Stomach (tissue), 4 donors: ENCODE measurements around the gene ITGAD.

Source experiments
- EP300 ChIP-seq: sonication (generic); formaldehyde crosslinking; IDR thresholded peaks from one replicate; pipeline ENCODE4 v1.6.1; 2017; ENCODE audit warnings: antibody characterized with exemption
- POLR2A ChIP-seq, 4 donors: fragments of 450-650 bp; IDR thresholded peaks; one replicate each; pipeline ENCODE4 v1.6.1; 2016; ENCODE audit warnings: antibody characterized with exemption in 4 of 4, control low read depth in 2 of 4, mild to moderate bottlenecking in 1 of 4, moderate library complexity in 1 of 4
- POLR2AphosphoS5 ChIP-seq, 3 donors: sonication (generic); formaldehyde crosslinking; IDR thresholded peaks; one replicate each; pipeline ENCODE4 v1.6.1; 2016; ENCODE audit warnings: antibody characterized with exemption in 3 of 3
- TF ChIP-seq, protein P1 (sequence below), 7 experiments: fragments of 450-650 bp in 4 of 7; fragments of 200-600 bp in 3 of 7; sonication (generic) in 3 of 7; IDR thresholded peaks; one replicate each; pipeline ENCODE4 v1.5.1; 2016 to 2019; ENCODE audit warnings: antibody characterized with exemption in 7 of 7, control low read depth in 2 of 7, mild to moderate bottlenecking in 1 of 7

DNA sequence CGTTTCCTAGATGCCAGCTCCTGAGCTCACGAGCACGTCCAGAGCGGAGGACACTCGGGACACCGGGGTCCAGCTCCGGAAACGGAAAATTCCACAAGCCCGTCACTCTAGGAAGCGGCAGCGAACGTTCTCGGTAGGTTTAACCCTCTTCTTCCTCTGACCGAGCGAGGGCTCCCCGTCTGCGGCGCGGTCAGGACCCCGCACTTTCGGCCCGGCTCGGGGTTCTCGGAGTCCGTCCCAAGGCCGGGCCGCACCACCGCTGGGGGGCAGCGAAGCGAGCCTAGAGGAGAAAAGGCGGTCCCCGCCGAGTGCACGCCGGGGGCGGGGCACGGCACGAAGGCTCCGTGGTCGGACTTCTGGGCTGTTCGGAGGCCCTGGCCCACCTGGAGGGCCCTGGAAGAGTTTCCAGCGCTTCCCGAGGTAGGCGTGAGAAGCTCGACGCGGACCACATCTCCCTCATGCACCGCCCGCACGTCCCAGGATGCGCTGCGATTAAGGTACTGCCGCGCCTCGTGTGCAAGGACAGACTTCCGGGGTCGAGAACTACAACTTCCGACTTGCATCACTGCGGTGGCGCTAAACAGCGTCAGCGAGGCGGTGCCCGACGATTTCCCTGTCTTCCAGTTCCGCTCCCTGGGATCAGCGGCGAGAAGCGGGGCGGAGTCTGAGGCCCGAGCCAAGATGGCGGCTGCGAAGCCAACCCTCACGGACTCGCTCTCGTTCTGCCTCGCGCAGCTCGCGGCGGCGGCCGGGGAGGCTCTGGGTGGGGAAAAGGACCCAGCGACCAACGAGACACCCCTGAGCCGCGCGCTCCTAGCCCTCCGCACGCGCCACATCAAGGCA, 65.9 kb downstream of the ITGAD start, which contains the start of gene ARMC5:
- TF ChIP-seq POLR2A (IDR thresholded peaks at IDR 0.05) (no peak), POLR2AphosphoS5 (IDR thresholded peaks at IDR 0.05) (peak; percentile 81 to 92 (median 82)), EP300 (no peak)
- TF ChIP-seq, protein P1, sequence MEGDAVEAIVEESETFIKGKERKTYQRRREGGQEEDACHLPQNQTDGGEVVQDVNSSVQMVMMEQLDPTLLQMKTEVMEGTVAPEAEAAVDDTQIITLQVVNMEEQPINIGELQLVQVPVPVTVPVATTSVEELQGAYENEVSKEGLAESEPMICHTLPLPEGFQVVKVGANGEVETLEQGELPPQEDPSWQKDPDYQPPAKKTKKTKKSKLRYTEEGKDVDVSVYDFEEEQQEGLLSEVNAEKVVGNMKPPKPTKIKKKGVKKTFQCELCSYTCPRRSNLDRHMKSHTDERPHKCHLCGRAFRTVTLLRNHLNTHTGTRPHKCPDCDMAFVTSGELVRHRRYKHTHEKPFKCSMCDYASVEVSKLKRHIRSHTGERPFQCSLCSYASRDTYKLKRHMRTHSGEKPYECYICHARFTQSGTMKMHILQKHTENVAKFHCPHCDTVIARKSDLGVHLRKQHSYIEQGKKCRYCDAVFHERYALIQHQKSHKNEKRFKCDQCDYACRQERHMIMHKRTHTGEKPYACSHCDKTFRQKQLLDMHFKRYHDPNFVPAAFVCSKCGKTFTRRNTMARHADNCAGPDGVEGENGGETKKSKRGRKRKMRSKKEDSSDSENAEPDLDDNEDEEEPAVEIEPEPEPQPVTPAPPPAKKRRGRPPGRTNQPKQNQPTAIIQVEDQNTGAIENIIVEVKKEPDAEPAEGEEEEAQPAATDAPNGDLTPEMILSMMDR (IDR thresholded peaks at IDR 0.05) = peak in 5 of 7 experiments; percentile 21 to 75 (median 43)
